Spleen (tissue), 7 donors: ENCODE measurements around the gene PAQR6.

Experiments
- POLR2A ChIP-seq, 3 donors: fragments of 450-650 bp; IDR thresholded peaks; one replicate each; pipeline ENCODE4 v1.5.1; 2017; ENCODE audit warnings: antibody characterized with exemption in 3 of 3, mild to moderate bottlenecking in 1 of 3
- TF ChIP-seq, protein P1 (sequence below), 11 experiments: fragments of 200-600 bp in 7 of 11; fragments of 450-650 bp in 4 of 11; sonication (generic) in 4 of 11; IDR thresholded peaks in 8 of 11; conservative IDR thresholded peaks in 3 of 11; 1 replicate in 7 of 11; 2 replicates in 4 of 11; pipeline versions ENCODE4 v1.4.0 to v1.8.0; 2016 to 2021; ENCODE audit warnings: antibody characterized with exemption in 11 of 11, inconsistent platforms in 4 of 11, mild to moderate bottlenecking in 1 of 11
- donor health status: DM: no; HTN: no; CAD: no; lungs with moderate emphysema.
- donor health status: DM: no; HTN: no; CAD: no.
- donor health status: DM: no; HTN: no; CAD: no.

DNA sequence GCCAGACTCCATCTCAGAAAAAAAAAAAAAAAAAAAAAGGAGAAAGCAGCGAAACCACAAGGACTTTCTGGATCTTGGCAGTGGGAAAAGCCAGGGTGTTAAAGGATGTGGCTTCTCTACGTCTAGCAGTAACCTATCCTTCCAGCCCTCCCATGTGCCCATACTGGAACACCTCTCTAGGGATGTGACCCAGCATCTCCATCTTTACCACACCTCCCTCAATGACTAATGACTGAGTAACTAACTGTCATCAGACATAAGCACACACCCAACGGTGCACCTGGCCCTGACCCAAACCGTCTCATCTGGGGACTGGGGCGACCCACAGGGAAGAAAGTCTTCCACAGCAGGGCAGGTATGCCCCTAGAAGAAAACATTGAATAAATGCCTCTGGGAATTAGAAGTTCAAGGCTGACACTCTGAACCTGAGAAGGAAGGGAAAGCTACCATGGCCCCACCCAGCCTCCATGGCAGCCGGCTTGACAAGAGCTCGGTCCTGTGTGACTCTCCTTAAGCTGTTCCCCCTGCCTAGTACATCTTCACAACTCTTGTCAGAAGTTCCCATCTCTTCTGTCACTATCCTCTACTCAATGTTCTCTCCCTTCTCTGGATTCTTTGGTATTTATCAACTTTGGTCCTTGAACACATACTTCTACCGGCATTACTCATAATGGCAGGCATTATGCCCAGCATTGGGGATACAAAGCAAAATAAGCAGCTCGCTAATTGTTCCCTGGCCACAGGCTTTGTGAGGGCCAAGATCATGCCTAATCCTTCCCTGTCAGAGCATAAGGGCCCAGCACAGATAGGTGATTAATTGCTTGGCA is 14.8 kb upstream of the PAQR6 start:
- TF ChIP-seq, protein P1, sequence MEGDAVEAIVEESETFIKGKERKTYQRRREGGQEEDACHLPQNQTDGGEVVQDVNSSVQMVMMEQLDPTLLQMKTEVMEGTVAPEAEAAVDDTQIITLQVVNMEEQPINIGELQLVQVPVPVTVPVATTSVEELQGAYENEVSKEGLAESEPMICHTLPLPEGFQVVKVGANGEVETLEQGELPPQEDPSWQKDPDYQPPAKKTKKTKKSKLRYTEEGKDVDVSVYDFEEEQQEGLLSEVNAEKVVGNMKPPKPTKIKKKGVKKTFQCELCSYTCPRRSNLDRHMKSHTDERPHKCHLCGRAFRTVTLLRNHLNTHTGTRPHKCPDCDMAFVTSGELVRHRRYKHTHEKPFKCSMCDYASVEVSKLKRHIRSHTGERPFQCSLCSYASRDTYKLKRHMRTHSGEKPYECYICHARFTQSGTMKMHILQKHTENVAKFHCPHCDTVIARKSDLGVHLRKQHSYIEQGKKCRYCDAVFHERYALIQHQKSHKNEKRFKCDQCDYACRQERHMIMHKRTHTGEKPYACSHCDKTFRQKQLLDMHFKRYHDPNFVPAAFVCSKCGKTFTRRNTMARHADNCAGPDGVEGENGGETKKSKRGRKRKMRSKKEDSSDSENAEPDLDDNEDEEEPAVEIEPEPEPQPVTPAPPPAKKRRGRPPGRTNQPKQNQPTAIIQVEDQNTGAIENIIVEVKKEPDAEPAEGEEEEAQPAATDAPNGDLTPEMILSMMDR (IDR thresholded peaks at IDR 0.05 in 8 of 11, conservative IDR thresholded peaks at IDR 0.05 in 3 of 11), result no peak
- no peak for TF ChIP-seq POLR2A (IDR thresholded peaks at IDR 0.05)
